Ishikawa (cell line): Measurements from ENCODE around the gene ITCH.

Experiments used
- CEBPB ChIP-seq: IDR thresholded peaks from 2 replicates; pipeline ENCODE4 v1.6.1; 2012
- CREB1 ChIP-seq: IDR thresholded peaks from 2 replicates; pipeline ENCODE4 v1.6.1; 2012; ENCODE audit warnings: low read depth
- EGR1 ChIP-seq: IDR thresholded peaks from 2 replicates; pipeline ENCODE4 v1.6.1; 2012
- EP300 ChIP-seq: IDR thresholded peaks from 2 replicates; pipeline ENCODE4 v1.6.1; 2012; ENCODE audit warnings: borderline replicate concordance
- FOXM1 ChIP-seq: IDR thresholded peaks from 2 replicates; pipeline ENCODE4 v1.6.1; 2012; ENCODE audit warnings: low read depth, borderline replicate concordance
- NFIC ChIP-seq: IDR thresholded peaks from 2 replicates; pipeline ENCODE4 v1.6.1; 2012
- RAD21 ChIP-seq: IDR thresholded peaks from 2 replicates; pipeline ENCODE4 v1.6.1; 2012; ENCODE audit warnings: low read depth
- TAF1 ChIP-seq: IDR thresholded peaks from 2 replicates; pipeline ENCODE4 v1.6.1; 2012; ENCODE audit warnings: low read depth, mild to moderate bottlenecking
- TCF12 ChIP-seq: IDR thresholded peaks from 2 replicates; pipeline ENCODE4 v1.6.1; 2012; ENCODE audit warnings: low read depth
- TEAD4 ChIP-seq: IDR thresholded peaks from 2 replicates; pipeline ENCODE4 v1.6.1; 2012
- YY1 ChIP-seq: IDR thresholded peaks from 2 replicates; pipeline ENCODE4 v1.6.1; 2012; ENCODE audit warnings: low read depth
- TF ChIP-seq, protein P1 (sequence below): IDR thresholded peaks from 2 replicates; pipeline ENCODE4 v1.6.1; 2012; ENCODE audit warnings: low read depth, mild to moderate bottlenecking
- TF ChIP-seq, protein P2 (sequence below): IDR thresholded peaks from 2 replicates; pipeline ENCODE4 v1.6.1; 2012
- TF ChIP-seq, protein P3 (sequence below): IDR thresholded peaks from 2 replicates; pipeline ENCODE4 v1.6.1; 2012

- TF ChIP-seq TCF12, result no peak
- TF ChIP-seq TAF1, result no peak
- TF ChIP-seq, protein P1, sequence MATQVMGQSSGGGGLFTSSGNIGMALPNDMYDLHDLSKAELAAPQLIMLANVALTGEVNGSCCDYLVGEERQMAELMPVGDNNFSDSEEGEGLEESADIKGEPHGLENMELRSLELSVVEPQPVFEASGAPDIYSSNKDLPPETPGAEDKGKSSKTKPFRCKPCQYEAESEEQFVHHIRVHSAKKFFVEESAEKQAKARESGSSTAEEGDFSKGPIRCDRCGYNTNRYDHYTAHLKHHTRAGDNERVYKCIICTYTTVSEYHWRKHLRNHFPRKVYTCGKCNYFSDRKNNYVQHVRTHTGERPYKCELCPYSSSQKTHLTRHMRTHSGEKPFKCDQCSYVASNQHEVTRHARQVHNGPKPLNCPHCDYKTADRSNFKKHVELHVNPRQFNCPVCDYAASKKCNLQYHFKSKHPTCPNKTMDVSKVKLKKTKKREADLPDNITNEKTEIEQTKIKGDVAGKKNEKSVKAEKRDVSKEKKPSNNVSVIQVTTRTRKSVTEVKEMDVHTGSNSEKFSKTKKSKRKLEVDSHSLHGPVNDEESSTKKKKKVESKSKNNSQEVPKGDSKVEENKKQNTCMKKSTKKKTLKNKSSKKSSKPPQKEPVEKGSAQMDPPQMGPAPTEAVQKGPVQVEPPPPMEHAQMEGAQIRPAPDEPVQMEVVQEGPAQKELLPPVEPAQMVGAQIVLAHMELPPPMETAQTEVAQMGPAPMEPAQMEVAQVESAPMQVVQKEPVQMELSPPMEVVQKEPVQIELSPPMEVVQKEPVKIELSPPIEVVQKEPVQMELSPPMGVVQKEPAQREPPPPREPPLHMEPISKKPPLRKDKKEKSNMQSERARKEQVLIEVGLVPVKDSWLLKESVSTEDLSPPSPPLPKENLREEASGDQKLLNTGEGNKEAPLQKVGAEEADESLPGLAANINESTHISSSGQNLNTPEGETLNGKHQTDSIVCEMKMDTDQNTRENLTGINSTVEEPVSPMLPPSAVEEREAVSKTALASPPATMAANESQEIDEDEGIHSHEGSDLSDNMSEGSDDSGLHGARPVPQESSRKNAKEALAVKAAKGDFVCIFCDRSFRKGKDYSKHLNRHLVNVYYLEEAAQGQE, result no peak
- TF ChIP-seq, protein P2, sequence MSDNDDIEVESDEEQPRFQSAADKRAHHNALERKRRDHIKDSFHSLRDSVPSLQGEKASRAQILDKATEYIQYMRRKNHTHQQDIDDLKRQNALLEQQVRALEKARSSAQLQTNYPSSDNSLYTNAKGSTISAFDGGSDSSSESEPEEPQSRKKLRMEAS, result no peak
- TF ChIP-seq CREB1, result no peak
- TF ChIP-seq RAD21, result no peak
- no peak for TF ChIP-seq EP300
- no peak for TF ChIP-seq TEAD4
- TF ChIP-seq, protein P3, sequence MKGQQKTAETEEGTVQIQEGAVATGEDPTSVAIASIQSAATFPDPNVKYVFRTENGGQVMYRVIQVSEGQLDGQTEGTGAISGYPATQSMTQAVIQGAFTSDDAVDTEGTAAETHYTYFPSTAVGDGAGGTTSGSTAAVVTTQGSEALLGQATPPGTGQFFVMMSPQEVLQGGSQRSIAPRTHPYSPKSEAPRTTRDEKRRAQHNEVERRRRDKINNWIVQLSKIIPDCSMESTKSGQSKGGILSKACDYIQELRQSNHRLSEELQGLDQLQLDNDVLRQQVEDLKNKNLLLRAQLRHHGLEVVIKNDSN, result no peak
- no peak for TF ChIP-seq CEBPB
- TF ChIP-seq YY1, result no peak
- TF ChIP-seq NFIC, result no peak
- no peak for TF ChIP-seq FOXM1
- no peak for TF ChIP-seq EGR1
Observed at GRCh38 chr20:34491226-34491931, 128.3 kb downstream of the ITCH start.
